Measurements from ENCODE around the gene GLUD1.
"Not testable (repeated sequence)": the region's sequence is repeated elsewhere in the genome, so short reads cannot be mapped to it uniquely, and the experiment has no call there.

Gene GLUD1

GRCh38 chr10:87094373-87095235 lies at the start of gene GLUD1, which contains the start of gene SHLD2:
GLUD1 (minus strand) TSS chr10:87094843; CDS start chr10:87094769, 74 bp downstream.
SHLD2 (plus strand) TSS chr10:87095206; CDS start chr10:87151355, 56,149 bp downstream.
- DNase-seq: peak; percentile 84

GRCh38 chr10:87143109-87143418 lies 48.4 kb upstream of the GLUD1 start:
- DNase-seq: not testable (repeated sequence)

- DNase-seq: not testable (repeated sequence)
Observed at GRCh38 chr10:87142230-87143108, 47.8 kb upstream of the GLUD1 start.

GRCh38 chr10:87137478-87137877 lies 42.8 kb upstream of the GLUD1 start:
- DNase-seq: not testable (repeated sequence)

- not testable (repeated sequence) for DNase-seq
Observed at GRCh38 chr10:87134440-87134839, 39.8 kb upstream of the GLUD1 start.

GRCh38 chr10:87133936-87134335 lies 39.3 kb upstream of the GLUD1 start:
- DNase-seq: not testable (repeated sequence)

GRCh38 chr10:87132176-87132575 lies 37.5 kb upstream of the GLUD1 start:
- DNase-seq: not testable (repeated sequence)

- DNase-seq: not testable (repeated sequence)
Observed at GRCh38 chr10:87127607-87128156, 33.0 kb upstream of the GLUD1 start.

- DNase-seq: not testable (repeated sequence)
Observed at GRCh38 chr10:87127048-87127447, 32.4 kb upstream of the GLUD1 start.

- DNase-seq: not testable (repeated sequence)
Observed at GRCh38 chr10:87123351-87123750, 28.7 kb upstream of the GLUD1 start.

- not testable (repeated sequence) for DNase-seq
Observed at GRCh38 chr10:87119029-87119428, 24.4 kb upstream of the GLUD1 start.

- DNase-seq: not testable (repeated sequence)
Observed at GRCh38 chr10:87118122-87118521, 23.5 kb upstream of the GLUD1 start.

- no peak for DNase-seq
Observed at GRCh38 chr10:87105446-87106124, 10.9 kb upstream of the GLUD1 start.

GRCh38 chr10:87104727-87105126 lies 10.1 kb upstream of the GLUD1 start:
- not testable (repeated sequence) for DNase-seq

GRCh38 chr10:87101996-87102395 lies 7.4 kb upstream of the GLUD1 start:
- DNase-seq: no peak

- DNase-seq: peak; percentile 36
Observed at GRCh38 chr10:87095236-87095945, 748 bp upstream of the GLUD1 start.

- DNase-seq: peak; percentile 1
Observed at GRCh38 chr10:87093632-87094372, 841 bp downstream of the GLUD1 start.

GRCh38 chr10:87092861-87093631 lies 1.6 kb downstream of the GLUD1 start:
- DNase-seq: no peak

- DNase-seq: no peak
Observed at GRCh38 chr10:87092376-87092860, 2.2 kb downstream of the GLUD1 start.

GRCh38 chr10:87090779-87091178 lies 3.9 kb downstream of the GLUD1 start:
- no peak for DNase-seq

Measured in NCI-H1436 (cell line).